SIG-M5 treated with dmso at 0.1 percent for 504 hours (cell line): ENCODE measurements around the gene AP3S1.
"Not testable (repeated sequence)": the region's sequence is repeated elsewhere in the genome, so short reads cannot be mapped to it uniquely, and the experiment has no call there.

Experiments
- DNase-seq: peaks from one replicate; lab custom pipeline; 2025; ENCODE audit not compliant: unreplicated experiment; lab: John Stamatoyannopoulos, UW

The AP3S1 gene

DNA sequence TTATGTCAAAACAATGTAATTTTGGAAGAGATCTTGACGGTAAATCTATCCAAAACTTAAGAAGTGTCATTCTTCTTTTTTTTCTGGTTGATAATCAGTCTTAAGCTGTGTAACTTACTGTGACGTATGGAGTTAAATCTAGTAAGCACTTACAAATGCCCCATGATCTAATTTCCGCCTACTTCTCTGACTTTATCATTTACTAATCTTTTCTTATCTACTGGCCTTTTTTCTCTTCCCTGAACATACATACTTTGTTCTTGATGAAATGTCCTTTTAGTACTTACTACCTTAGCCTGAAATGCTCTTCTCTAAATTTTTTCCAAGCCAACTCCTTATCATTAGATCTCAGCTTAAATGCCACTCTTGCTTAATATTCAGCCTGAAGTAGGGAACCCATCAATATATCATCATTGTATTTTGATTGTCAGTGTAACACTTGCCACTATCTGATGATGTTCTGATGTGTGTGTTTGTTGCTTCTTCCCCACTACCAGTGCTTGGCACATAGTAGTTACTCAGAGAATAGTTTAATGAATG is 27.6 kb downstream of the AP3S1 start:
- DNase-seq: no peak

DNA sequence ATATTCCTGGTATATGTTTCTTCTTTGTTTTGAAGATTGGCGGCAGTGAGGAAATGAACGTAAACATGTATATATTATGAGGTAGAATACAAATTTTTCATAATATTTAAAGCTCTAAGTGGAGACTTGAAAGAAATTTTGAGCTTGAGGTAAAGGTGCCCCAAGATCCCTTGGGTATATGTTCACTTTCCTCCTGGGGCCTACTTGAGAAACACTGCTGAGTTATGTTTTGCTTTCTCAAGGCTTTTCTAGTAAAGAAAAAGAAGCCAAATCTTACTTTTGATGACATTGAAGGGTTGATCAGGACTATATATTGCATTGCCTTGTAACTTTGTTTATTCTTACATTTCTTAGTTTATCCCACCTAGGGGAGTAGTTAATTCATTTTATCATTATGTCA is 30.7 kb downstream of the AP3S1 start:
- no peak for DNase-seq

DNA sequence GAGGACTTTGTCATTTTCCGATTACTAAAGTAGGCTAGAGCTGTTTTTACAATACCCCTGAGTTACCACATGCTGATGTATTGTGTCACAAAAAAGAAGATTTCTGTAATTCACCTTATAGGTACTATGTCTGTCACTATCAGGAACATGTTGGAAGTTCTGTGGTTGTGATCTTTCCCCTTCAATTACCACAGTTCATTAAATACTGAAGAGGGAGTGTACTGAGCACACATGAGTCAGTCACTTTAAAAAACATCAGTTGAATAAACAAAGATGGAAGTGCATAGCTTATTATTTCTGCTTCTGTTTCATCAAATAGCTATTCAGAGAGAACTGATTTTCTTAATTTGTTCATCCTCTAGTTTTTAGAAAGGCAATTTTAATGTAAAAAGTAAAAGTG is 31.7 kb downstream of the AP3S1 start:
- DNase-seq: no peak

DNA sequence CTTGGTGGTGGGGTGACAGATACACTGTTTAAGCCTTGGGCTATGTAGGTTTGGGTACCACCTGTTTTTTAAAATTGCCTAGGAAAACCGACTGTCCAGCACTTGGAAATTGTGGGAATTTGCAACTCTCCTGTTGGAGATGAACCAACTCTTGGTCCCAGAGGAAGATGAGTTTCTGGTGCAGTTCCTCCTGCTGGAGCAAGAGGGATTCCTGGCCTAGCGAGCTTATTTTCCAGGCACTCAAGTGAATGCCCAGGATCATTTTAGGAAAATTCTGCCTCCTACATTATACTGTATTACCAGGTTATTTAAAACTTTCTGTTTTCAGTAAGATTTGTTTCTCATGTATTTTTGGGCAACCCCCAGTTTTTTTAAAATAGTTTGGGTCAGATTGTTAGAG is 33.7 kb downstream of the AP3S1 start:
- DNase-seq: no peak

DNA sequence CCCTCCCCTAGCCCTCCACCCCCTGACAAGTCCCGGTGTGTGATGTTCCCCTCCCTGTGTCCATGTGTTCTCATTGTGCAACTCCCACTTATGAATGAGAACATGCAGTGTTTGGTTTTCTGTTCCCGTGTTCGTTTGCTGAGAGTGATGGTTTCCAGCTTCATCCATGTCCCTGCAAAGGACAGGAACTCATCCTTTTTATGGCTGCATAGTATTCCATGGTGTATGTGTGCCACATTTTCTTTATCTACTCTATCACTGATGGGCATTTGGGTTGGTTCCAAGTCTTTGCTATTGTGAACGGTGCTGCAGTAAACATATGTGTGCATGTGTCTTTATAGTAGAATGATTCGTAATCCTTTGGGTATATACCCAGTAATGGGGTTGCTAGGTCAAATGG is 35.6 kb downstream of the AP3S1 start:
- DNase-seq: not testable (repeated sequence)

DNA sequence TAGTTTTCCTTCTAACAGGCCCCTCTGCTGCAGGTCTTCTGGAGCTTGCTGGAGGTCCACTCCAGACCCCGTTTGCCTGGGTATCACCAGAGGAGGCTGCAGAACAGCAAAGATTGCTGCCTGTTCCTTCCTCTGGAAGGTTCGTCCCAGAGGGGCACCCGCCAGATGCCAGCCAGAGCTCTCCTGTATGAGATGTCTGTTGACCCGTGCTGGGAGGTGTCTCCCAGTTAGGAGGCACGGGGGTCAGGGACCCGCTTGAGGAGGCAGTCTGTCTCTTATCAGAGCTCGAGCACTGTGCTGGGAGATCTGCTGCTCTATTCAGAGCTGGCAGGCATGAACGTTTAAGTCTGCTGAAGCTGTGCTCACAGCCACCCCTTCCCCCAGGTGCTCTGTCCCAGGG is 40.7 kb downstream of the AP3S1 start:
- not testable (repeated sequence) for DNase-seq

DNA sequence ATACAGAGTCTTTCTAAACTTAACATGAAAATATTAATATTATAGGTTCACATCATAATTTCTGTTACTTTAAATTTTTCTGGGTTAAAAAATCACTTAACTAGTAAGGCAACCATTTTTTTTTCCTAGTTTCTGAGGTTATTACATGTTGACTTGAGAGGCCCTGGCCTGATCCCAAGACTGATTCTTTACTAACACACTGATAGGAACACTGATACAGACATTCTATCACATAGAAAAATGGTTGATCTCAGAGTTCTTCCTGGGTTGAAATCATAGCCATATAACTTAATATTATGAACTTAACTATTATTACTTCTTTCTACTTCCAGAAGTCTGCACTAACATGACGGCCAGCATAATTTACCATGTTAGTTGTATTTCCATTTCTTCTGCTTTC is 43.0 kb downstream of the AP3S1 start:
- DNase-seq: no peak

DNA sequence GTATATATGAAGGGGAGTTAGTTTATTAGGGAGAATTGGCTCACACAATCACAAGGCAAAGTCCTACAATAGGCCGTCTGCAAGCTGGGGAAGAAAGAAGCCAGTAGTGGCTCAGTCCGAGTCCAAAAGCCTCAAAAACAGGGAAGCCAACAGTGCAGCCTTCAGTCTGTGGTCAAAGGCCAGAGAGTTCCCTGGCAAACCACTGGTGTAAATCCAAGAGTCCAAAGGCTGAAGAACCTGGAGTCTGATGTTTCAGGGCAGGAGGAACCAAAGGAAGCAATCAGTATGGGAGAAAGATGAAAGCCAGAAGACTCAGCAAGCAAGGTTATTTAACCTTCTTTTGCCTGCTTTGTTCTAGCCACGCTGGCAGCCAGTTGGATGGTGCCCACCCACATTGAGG is 43.5 kb downstream of the AP3S1 start:
- not testable (repeated sequence) for DNase-seq

DNA sequence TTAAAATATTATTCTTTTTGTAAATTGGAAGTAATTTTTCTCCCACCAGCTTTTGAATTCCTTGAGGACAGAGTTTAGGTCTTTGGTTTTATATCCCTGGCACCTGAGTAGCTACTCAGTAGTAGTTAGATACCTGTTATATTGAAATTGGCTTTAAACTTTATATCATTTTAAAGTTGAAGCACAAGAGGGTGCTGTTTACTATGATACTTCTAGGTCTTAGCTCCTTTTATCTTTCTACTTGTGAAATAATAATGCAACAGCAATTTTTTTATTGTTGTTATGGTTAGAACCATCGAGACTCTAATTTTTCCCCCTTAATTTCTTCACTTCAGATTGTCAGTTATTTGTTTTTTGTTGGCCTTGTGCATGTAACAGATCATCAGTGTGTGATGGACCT is 46.3 kb downstream of the AP3S1 start:
- DNase-seq: peak; percentile 45

DNA sequence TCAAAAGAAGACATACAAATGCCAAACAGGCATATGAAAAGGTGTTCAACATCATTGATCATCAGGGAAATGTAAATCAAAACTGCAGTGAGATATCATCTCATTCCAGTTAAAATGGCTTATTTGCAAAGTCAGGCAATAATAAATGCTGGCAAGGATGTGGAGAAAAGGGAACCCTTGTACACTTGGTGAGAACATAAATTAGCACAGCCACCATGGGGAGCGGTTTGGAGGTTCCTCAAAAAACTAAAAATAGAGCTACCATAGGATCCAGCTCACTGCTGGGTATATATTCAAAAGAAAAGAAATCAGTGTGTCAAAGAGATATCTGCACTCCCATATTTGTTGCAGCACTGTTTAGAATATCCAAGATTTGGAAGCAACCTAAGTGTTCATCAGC is 50.3 kb downstream of the AP3S1 start:
- DNase-seq: no peak

DNA sequence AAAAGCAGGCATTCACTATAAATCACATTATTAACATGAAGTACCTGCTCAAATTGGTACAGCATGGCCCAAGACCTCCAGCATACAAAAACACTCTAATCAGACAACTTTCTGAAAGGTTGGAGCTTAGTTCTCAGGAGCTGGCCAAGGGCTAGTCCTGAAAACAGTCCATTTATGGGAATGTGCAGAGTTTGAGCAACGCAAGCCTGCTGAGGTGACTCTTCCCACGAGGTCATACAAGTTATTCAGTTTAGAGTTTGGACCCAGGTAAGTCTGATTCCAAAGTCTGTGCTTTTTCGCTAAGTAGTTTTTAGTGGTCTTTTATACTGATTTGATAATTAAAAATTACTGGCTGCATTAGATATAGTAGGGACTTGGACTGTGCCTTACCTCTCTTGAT is 52.6 kb downstream of the AP3S1 start:
- no peak for DNase-seq

DNA sequence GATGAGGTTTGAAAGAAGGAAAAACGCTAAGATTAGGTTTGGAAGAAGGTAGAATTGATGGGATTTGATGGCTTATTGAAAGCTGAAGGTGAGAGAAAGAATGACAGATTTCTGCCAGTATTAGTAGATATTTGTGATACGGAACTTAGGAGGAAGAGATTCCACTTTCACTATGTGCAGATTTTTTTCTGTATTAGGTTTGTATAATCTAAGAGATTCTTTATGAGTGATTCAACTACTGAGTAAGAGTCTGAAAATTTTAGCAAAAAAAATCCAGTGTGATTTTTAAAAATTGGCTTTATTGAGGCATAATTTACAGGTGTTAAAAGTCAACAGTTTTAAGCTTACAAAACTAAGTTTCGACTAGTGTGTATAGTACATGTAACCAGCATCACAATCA is 54.1 kb downstream of the AP3S1 start:
- no peak for DNase-seq

DNA sequence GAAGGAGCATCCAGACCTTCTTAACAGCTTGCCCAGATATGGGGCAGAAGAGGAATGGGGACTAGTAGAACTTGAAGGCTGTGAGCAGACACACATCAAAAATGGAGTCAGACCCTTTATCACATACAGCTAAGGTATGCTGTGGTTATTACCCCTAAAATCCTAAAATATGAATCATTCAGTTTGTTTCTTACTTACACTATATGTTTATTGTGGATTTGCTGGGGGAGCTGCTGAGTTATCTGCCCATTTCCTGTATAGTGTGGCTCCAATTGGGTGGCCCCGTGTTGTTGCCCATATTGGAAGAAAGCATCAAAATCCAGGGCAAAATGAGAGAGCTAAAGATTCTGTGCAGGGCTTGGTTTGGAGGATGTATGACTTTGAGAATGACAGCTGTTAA is 56.9 kb downstream of the AP3S1 start:
- DNase-seq: no peak

DNA sequence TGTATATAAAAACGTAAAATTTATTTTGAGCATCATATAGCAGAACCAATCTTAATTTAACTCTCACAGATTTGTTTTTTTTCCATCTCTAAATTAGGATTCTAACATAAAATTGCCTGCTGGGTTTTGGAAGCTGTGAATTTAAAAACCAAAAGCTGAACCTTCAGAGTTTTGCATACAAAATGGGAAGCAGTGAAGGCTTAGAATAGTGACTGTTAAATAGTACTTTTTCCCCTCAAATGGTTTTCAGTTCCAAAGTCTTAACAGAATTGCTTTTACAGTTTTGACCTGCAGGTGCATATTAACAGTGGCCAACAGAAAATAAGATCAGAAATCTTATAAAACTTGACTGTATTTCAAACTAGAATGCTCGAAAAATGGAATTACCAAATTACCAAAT is 65.4 kb downstream of the AP3S1 start:
- DNase-seq: no peak

DNA sequence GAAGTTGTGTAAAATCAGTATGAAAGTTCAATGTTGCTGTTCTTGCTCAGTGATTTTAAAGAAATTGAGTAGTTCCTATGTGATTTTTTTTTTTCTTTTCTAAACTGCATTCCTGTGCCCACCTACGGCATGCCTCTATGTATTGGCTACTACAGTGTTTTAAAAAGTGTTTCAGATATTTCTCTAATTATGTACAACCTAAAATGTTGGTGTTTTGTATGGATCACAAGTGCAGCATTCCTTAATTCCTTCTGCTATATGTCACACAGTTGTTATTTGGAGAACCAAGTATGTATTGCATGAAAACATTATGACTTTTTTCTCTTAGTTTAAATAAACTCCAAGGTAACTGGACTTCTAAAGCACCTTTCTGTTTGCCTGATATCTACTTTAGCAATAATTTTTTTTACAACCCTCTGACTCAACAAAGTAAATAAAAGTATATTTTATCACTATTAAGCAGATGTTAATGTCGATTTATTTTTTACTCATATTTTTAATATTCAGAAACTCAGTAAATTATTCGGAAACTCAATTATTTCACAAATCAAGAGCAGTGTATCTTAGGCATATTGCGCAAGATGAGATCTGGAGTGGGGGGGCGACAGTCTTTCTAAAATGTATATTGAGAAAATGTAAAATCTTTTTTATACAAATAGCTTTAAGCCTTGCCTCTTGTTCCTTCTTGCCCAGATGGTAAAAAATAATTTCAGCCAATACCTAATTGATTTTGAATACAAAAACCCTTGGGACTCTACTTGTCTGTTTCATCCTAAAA is 72.1 kb downstream of the AP3S1 start:
- DNase-seq: not testable (repeated sequence)

DNA sequence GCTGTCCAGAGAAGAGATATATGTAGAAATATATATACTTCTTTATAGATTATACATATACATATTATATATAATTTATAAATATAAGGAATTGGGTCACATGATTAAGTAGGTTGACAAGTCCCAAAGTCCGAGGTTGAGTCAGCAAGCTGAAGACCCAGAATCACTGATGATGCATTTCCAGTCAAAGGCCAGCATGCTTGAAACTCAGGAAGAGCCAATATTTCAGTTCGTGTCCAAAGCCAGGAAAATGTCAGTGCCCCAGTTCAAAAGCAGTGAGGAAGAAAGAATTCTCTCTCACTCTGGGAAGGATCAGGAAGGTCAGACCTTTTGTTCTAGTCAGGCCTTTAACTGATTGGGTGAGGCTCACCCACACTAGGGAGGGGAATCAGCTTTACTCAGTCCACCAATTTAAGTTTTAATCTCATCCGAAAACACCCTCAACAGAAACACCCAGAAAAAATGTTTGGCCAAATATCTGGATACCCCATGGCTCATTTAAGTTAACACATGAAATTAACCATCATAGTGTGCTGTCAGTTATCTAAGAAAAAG is 78.5 kb downstream of the AP3S1 start:
- DNase-seq: no peak

DNA sequence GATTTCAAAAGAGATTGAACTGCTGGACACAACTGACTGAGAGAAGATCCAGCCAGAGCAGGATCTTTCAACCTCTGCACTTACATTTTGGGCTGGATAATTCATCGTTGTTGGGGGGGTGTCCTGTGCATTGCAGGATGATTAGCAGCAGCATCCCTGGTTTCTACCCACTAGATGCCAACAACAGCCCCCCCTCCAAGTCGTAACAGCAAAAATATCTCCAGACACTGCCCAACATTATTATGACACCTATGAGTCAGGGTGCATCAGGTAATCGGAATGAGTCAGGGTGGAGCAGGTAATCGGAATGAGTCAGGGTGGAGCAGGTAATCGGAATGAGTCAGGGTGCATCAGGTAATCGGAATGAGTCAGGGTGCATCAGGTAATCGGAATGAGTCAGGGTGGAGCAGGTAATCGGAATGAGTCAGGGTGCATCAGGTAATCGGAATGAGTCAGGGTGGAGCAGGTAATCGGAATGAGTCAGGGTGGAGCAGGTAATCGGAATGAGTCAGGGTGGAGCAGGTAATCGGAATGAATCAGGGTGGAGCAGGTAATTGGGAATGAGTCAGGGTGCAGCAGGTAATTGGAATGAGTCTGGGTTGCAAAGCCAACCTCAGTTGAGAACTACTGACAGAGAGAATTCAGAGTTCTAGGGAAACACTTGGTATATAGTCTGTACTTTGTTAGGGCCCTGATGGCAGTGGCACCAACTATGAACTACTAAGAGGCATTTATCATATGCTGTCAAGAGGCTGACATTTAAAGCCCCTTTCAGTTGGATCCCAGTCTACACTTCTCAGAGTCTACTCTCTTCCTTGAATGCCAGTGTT is 87.1 kb downstream of the AP3S1 start:
- DNase-seq: not testable (repeated sequence)

DNA sequence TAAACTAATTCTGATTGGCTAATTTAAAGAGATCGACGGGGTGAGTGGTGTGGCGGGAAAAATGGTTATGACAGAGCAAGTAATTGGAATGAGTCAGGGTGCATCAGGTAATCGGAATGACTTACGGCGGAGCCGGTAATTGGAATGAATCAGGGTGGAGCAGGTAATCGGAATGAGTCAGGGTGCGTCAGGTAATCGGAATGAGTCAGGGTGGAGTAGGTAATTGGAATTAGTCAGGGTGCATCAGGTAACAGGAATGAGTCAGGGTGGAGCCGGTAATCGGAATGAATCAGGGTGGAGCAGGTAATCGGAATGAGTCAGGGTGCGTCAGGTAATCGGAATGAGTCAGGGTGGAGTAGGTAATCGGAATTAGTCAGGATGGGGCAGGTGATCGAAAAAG is 88.4 kb downstream of the AP3S1 start:
- not testable (repeated sequence) for DNase-seq

DNA sequence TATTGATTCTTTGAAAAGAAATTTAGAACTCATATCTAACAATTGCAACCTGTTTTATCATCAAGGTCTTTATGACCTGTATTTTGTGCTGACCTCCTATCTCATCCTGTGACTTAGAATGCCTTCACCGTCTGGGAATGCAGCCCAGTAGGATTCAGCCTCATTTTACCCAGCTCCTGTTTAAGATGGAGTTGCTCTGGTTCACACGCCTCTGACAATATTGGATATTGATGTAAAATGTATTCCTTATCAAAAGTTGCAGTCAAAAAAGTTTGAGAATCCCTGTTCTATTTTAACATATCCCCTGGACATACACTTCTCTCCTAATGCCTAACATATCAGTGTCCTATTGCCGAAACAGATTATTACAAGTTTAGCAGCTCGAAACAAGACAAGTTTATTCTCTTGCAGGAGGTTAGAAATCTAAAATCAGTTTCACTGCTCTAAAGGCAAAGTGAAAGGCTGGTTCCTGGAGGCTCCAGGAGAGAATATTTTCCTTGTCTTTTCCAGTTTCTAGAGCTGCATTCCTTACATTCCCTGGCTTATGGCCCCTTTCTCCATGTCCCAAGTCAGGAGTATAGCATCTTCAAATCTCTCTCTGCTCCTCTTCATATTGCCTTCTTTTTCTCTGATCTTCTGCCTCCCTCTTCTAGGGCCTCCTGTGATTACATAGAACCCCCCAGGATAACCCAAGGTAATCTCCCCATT is 89.0 kb downstream of the AP3S1 start:
- DNase-seq: no peak

DNA sequence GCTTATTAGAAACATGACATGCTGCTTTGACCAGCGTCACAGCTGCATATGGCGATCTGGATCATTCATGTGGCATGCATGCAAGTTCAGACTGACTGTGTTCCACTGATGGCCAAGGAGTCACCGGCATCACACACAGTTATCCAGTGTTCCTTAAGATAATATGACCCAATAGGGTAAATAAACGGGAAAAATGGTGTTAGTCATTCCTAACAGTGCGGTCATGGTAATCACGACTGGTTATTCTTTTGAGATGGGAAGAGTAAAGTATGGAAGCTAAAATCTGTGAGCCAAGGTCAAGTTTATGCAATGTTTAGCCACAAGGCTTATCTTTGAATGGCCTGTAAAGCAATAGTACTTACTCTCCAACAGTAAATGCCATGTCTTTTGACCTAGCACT is 91.3 kb downstream of the AP3S1 start:
- DNase-seq: no peak

DNA sequence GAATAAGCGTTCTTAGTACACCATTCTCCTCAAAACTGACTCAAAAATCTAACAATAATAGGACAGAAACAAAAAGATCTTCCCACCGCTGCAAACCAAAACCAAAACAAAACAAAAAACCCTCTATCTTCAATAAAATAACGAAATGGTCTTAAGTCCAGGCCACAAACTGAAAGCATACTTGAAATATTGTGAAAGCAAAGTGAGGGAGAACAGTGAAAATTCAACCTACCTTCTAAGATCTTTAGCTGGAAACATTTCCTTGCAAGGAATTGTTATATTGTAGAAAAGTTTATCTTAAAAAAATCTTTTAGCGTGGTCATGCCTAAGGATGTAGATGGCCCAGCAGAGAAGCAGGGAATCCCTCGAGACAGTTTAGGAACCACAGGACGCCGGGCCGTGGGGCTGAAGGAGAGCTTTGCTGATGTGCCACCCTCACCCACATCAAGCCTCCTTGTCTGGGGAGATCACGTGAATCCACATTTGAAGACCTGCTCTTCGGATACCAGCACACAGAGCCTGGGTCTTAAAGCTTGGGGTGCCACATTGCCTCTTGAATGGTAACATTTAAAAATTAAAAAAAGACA is 92.7 kb downstream of the AP3S1 start:
- DNase-seq: no peak
